K562 (cell line): ENCODE data around the gene SPDEF. TPM values are rescaled to one million over a fixed set of nuclear protein-coding genes. Genes with fewer than 3 reads are reported as not detected.
A peak's percentile ranks its signal among the peaks of the same experiment; 100 is the strongest.

Source experiments
- ATAC-seq: fragments of 200-7000 bp; cut with Tn5 transposase; 3 replicates; pipeline ENCODE4 v1.9.1; 2020; ENCODE audit warnings: moderate library complexity
- BruUV-seq: library from RNA; stranded (reverse); fragments of 400-500 nt; replicated peaks from 2 replicates; lab custom pipeline; 2021; lab: Mats Ljungman, UMichigan
- CTCF ChIA-PET: fragments of 300-600 bp; formaldehyde crosslinking; extraction: SDS; loops from one replicate; lab custom pipeline; 2021; ENCODE audit warnings: low intra/inter-chr PET ratio; lab: Yijun Ruan, JAX
- POLR2A ChIA-PET: fragments of 300-600, 350-650 bp; sonication (Branson Sonifier 250); formaldehyde crosslinking; extraction: SDS; loops from one replicate; lab custom pipeline; 2021; ENCODE audit warnings: antibody characterized with exemption, inconsistent platforms; lab: Yijun Ruan, JAX
- DNase-seq, 4 experiments: peaks; one replicate each; pipeline versions ENCODE4 v3.0.0 to v3.0.0-alpha.2; 2011 to 2018; ENCODE audit warnings: low spot score in 3 of 4, mixed read lengths in 3 of 4; ENCODE audit errors: extremely low read depth in 1 of 4
- FAIRE-seq: peaks from 2 replicates; lab custom pipeline; 2011; peaks lifted over from hg19 to GRCh38; lab: Jason Lieb, UNC
- H2AFZ ChIP-seq: 2 replicates; pipeline ENCODE4 v1.6.0; 2011; ENCODE audit warnings: low read depth, low read length, control low read depth, inconsistent platforms
- H3K27ac ChIP-seq: fragments of 200-600 bp; 3 replicates; pipeline ENCODE4 v1.8.0; 2011; ENCODE audit warnings: low read depth, mild to moderate bottlenecking, control low read depth, inconsistent platforms, low read length, moderate library complexity, mixed read lengths; ENCODE audit errors: extremely low read depth
- H3K27me3 ChIP-seq, 2 experiments: fragments of 300-600 bp in 1 of 2; 2 replicates in 1 of 2; 3 replicates in 1 of 2; pipeline versions ENCODE4 v1.6.0 to v1.8.0; 2011; ENCODE audit warnings: inconsistent platforms in 2 of 2, low read length in 2 of 2, mild to moderate bottlenecking in 1 of 2, mixed read lengths in 1 of 2, moderate library complexity in 1 of 2; ENCODE audit not compliant: control insufficient read depth in 2 of 2, insufficient read depth in 2 of 2
- H3K36me3 ChIP-seq: fragments of 300-600 bp; 3 replicates; pipeline ENCODE4 v1.8.0; 2011; ENCODE audit warnings: mild to moderate bottlenecking, low read length, inconsistent platforms; ENCODE audit not compliant: control insufficient read depth, insufficient read depth
- H3K4me1 ChIP-seq, 2 experiments: fragments of 200-600 bp in 1 of 2; replicated peaks in 1 of 2; 2 replicates in 1 of 2; 3 replicates in 1 of 2; pipeline versions ENCODE4 v1.5.1 to v1.8.0; 2011; ENCODE audit warnings: inconsistent platforms in 2 of 2, low read length in 2 of 2, mild to moderate bottlenecking in 1 of 2, mixed read lengths in 1 of 2, moderate library complexity in 1 of 2; ENCODE audit not compliant: control insufficient read depth in 2 of 2, insufficient read depth in 2 of 2
- H3K4me2 ChIP-seq: 2 replicates; pipeline ENCODE4 v1.6.1; 2011; ENCODE audit warnings: low read length, control low read depth, inconsistent platforms, mixed read lengths; ENCODE audit not compliant: insufficient read depth
- H3K4me3 ChIP-seq: fragments of 200-600 bp; sonication (generic), shearing (Covaris generic); 2 replicates; pipeline ENCODE4 v1.5.1; 2016; ENCODE audit warnings: control low read depth, inconsistent platforms
- H3K79me2 ChIP-seq: fragments of 200-600 bp; 3 replicates; pipeline ENCODE4 v1.8.0; 2011; ENCODE audit warnings: low read length, inconsistent platforms; ENCODE audit not compliant: control insufficient read depth, insufficient read depth
- H3K9ac ChIP-seq, 2 experiments: 2 replicates each; pipeline versions ENCODE4 v1.6.0 to v1.6.1; 2011; ENCODE audit warnings: low read depth in 2 of 2, low read length in 2 of 2, control low read depth in 1 of 2, inconsistent platforms in 1 of 2, mild to moderate bottlenecking in 1 of 2, mixed read lengths in 1 of 2; ENCODE audit not compliant: insufficient read depth in 1 of 2
- H3K9me1 ChIP-seq: one replicate; pipeline ENCODE4 v1.6.0; 2011; ENCODE audit warnings: inconsistent platforms, mild to moderate bottlenecking, low read length, moderate library complexity; ENCODE audit not compliant: control insufficient read depth, insufficient read depth
- H3K9me3 ChIP-seq: replicated peaks from 2 replicates; pipeline ENCODE4 v1.5.1; 2011; ENCODE audit warnings: low read depth, low read length, inconsistent platforms; ENCODE audit not compliant: control insufficient read depth, insufficient read depth
- H4K20me1 ChIP-seq: replicated peaks from 2 replicates; pipeline ENCODE4 v1.6.1; 2011; ENCODE audit warnings: low read length, inconsistent platforms, mixed read lengths; ENCODE audit not compliant: control insufficient read depth, insufficient read depth
- FOXA1 ChIP-seq: fragments of 450-650 bp; IDR thresholded peaks from 2 replicates; pipeline ENCODE4 v1.6.1; 2016; ENCODE audit warnings: mild to moderate bottlenecking, borderline replicate concordance
- GATAD2A ChIP-seq: fragments of 450-650 bp; IDR thresholded peaks from 2 replicates; pipeline ENCODE4 v1.6.1; 2017
- RREB1 ChIP-seq: fragments of 250-450 bp; sonication (Bioruptor Pico); IDR thresholded peaks from 2 replicates; pipeline ENCODE4 v1.4.0; 2020
- WGBS: fragments of 100-300 bp; shearing (Covaris generic); methylation state at CpG from one replicate; pipeline ENCODE4 v1.1.6; 2016; ENCODE audit warnings: low coverage, mixed read lengths; ENCODE audit not compliant: insufficient coverage; ENCODE audit errors: missing lambda C conversion rate; 5-methylcytosine and 5-hydroxymethylcytosine counted together
- in situ Hi-C: fragments of 300-500 bp; cut with MboI; formaldehyde crosslinking; loops from 4 replicates; pipeline ENCODE4 v1.15.0; 2018; ENCODE audit warnings: inconsistent platforms, mixed read lengths
- intact Hi-C: fragments of 100-400 bp; cut with micrococcal nuclease; formaldehyde crosslinking; loops from 2 replicates; pipeline ENCODE4 v1.14.2; 2022
- polyA plus RNA-seq, 8 experiments: library from polyadenylated mRNA; depleted of rRNA in 4 of 8; stranded (reverse) in 5 of 8; unstranded in 3 of 8; fragments of >200 nt; fragmentation: Nextera tagmentation in 2 of 8; fragmentation: Illumina TruSeq in 1 of 8; extraction: Ambion mirVana in 2 of 8; extraction: Trizol in 1 of 8; gene quantifications; 2 replicates each; pipeline versions ENCODE4 v1.2.1 to v1.2.3, GENCODE V29; 2011 to 2014; ENCODE audit warnings: inconsistent platforms in 1 of 8, missing spikeins in 1 of 8
- total RNA-seq, 7 experiments: library from RNA; depleted of rRNA in 6 of 7; stranded (reverse); fragments of >200 nt in 6 of 7; fragmentation: Illumina TruSeq in 2 of 7; extraction: Trizol in 2 of 7; gene quantifications; 2 replicates each; pipeline versions ENCODE4 v1.2.1 to v1.2.3, GENCODE V29; 2011 to 2021; ENCODE audit warnings: low replicate concordance in 1 of 7
- TF ChIP-seq, protein P1 (sequence below): fragments of 450-650 bp; IDR thresholded peaks from 2 replicates; pipeline ENCODE4 v1.7.0; 2016; ENCODE audit warnings: borderline replicate concordance
- TF ChIP-seq, protein P2 (sequence below): fragments of 450-650 bp; formaldehyde crosslinking; IDR thresholded peaks from 2 replicates; pipeline ENCODE4 v1.4.0; 2020; ENCODE audit warnings: mild to moderate bottlenecking, moderate library complexity

SPDEF gene
- total and polyA plus RNA-seq, 9 of the 15 experiments (the other 6 are each of a cell fraction or from before 2014, with no cell fraction given), result 0.04 to 0.12 (median 0.11) TPM; not detected in 5

GRCh38 chr6:34587325-34587724 lies 31.2 kb upstream of the SPDEF start:
- DNase-seq (no peak), FAIRE-seq (no peak), ATAC-seq (no peak)
- intact Hi-C loops (no loop called here), in situ Hi-C loops (no loop called here)
- no peak overlapping the region for H3K4me2 ChIP-seq
- peaks cover 4% of the 10 kb centered on the region for H3K9me1 ChIP-seq
- WGBS, result 88% methylated on average over 2 of the region's 2 CpGs
- H3K9me3 ChIP-seq, result no peaks in the 10 kb centered on the region
- H3K27me3 ChIP-seq, result no peaks in the 10 kb centered on the region; a peak in 1 of 5 replicates
- no peak overlapping the region for H3K27ac ChIP-seq
- ChIA-PET POLR2A (interaction anchor here (1.1 kb wide), 4 partner anchors 10 to 13 kb away, joined by 3 to 4 read pairs (median 3); no protein-coding TSS in a partner anchor), CTCF (no interaction called here)
- H4K20me1 ChIP-seq, result peaks cover 26% of the 10 kb centered on the region
- H3K4me1 ChIP-seq, result peaks cover 0 to 4% of the 10 kb centered on the region in 2 experiments; a peak in 2 of 5 replicates
- no peak overlapping the region for H2AFZ ChIP-seq
- H3K4me3 ChIP-seq, result no peak overlapping the region
- peaks cover 48% of the 10 kb centered on the region for H3K36me3 ChIP-seq
- peaks cover 14% of the 10 kb centered on the region for H3K79me2 ChIP-seq
- BruUV-seq, result TSS peak; percentile 35
- H3K9ac ChIP-seq, result no peak overlapping the region
- TF ChIP-seq FOXA1, result no peak
- no peak for TF ChIP-seq RREB1 (CRISPR knock-in tag)
- TF ChIP-seq GATAD2A, result no peak
- TF ChIP-seq, protein P1, sequence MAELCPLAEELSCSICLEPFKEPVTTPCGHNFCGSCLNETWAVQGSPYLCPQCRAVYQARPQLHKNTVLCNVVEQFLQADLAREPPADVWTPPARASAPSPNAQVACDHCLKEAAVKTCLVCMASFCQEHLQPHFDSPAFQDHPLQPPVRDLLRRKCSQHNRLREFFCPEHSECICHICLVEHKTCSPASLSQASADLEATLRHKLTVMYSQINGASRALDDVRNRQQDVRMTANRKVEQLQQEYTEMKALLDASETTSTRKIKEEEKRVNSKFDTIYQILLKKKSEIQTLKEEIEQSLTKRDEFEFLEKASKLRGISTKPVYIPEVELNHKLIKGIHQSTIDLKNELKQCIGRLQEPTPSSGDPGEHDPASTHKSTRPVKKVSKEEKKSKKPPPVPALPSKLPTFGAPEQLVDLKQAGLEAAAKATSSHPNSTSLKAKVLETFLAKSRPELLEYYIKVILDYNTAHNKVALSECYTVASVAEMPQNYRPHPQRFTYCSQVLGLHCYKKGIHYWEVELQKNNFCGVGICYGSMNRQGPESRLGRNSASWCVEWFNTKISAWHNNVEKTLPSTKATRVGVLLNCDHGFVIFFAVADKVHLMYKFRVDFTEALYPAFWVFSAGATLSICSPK, result no peak
- TF ChIP-seq, protein P2, sequence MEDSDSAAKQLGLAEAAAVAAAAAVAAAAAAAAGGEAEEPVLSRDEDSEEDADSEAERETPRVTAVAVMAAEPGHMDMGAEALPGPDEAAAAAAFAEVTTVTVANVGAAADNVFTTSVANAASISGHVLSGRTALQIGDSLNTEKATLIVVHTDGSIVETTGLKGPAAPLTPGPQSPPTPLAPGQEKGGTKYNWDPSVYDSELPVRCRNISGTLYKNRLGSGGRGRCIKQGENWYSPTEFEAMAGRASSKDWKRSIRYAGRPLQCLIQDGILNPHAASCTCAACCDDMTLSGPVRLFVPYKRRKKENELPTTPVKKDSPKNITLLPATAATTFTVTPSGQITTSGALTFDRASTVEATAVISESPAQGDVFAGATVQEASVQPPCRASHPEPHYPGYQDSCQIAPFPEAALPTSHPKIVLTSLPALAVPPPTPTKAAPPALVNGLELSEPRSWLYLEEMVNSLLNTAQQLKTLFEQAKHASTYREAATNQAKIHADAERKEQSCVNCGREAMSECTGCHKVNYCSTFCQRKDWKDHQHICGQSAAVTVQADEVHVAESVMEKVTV (CRISPR knock-in tag), result no peak
